ENCODE measurements around the gene PRKACA.

The PRKACA gene

GRCh38 chr19:14066134-14066533, 51.4 kb downstream of the PRKACA start:
- Histone ChIP-seq H3K79me2 (ENCODE audit: low read length) (no peaks in the 10 kb centered on the region), H3K36me3 (replicated peaks; ENCODE audit: insufficient read depth, low read length) (no peaks in the 10 kb centered on the region), H3K27me3 (replicated peaks; ENCODE audit: insufficient read depth, low read length) (peaks cover 31% of the 10 kb centered on the region), H2AFZ (ENCODE audit: low read length) (no peak overlapping the region), H3K9me2 (replicated peaks; ENCODE audit: insufficient read depth, low read length) (no peaks in the 10 kb centered on the region), H3F3A (ENCODE audit: insufficient read depth, low read length) (no peaks in the 10 kb centered on the region), H3K9me3 (replicated peaks; ENCODE audit: insufficient read depth, low read length) (no peaks in the 10 kb centered on the region), H3K4me1 (ENCODE audit: low read length) (no peaks in the 10 kb centered on the region), H3K4me2 (ENCODE audit: low read depth, low read length) (no peak overlapping the region), H3K9ac (ENCODE audit: low read length) (no peak overlapping the region), H4K20me1 (ENCODE audit: insufficient read depth, low read length) (no peaks in the 10 kb centered on the region), H3K4me3 (ENCODE audit: low read length) (no peak overlapping the region), H3K27ac (ENCODE audit: low read length) (no peak overlapping the region)
- DNase-seq: no peak
- TF ChIP-seq EZH2phosphoT487 (IDR thresholded peaks at IDR 0.05; ENCODE audit: low read length) (no peak), EZH2 (optimal IDR thresholded peaks at IDR 0.05; ENCODE audit: low read depth, low read length) (no peak)
- TF ChIP-seq, protein P1, sequence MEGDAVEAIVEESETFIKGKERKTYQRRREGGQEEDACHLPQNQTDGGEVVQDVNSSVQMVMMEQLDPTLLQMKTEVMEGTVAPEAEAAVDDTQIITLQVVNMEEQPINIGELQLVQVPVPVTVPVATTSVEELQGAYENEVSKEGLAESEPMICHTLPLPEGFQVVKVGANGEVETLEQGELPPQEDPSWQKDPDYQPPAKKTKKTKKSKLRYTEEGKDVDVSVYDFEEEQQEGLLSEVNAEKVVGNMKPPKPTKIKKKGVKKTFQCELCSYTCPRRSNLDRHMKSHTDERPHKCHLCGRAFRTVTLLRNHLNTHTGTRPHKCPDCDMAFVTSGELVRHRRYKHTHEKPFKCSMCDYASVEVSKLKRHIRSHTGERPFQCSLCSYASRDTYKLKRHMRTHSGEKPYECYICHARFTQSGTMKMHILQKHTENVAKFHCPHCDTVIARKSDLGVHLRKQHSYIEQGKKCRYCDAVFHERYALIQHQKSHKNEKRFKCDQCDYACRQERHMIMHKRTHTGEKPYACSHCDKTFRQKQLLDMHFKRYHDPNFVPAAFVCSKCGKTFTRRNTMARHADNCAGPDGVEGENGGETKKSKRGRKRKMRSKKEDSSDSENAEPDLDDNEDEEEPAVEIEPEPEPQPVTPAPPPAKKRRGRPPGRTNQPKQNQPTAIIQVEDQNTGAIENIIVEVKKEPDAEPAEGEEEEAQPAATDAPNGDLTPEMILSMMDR (IDR thresholded peaks at IDR 0.05; ENCODE audit: low read length): no peak

- Histone ChIP-seq H3K27ac (ENCODE audit: low read length) (no peak overlapping the region), H3K27me3 (replicated peaks; ENCODE audit: insufficient read depth, low read length) (peaks cover 58% of the 10 kb centered on the region), H3K4me1 (ENCODE audit: low read length) (no peaks in the 10 kb centered on the region; the same call in 1 of the 2 replicates), H2AFZ (ENCODE audit: low read length) (no peak overlapping the region), H3K9me2 (replicated peaks; ENCODE audit: insufficient read depth, low read length) (no peaks in the 10 kb centered on the region), H3K9ac (ENCODE audit: low read length) (no peak overlapping the region), H3K4me2 (ENCODE audit: low read depth, low read length) (no peak overlapping the region), H3F3A (ENCODE audit: insufficient read depth, low read length) (no peaks in the 10 kb centered on the region), H4K20me1 (ENCODE audit: insufficient read depth, low read length) (no peaks in the 10 kb centered on the region), H3K9me3 (replicated peaks; ENCODE audit: insufficient read depth, low read length) (no peaks in the 10 kb centered on the region), H3K4me3 (ENCODE audit: low read length) (no peak overlapping the region), H3K36me3 (replicated peaks; ENCODE audit: insufficient read depth, low read length) (no peaks in the 10 kb centered on the region), H3K79me2 (ENCODE audit: low read length) (no peaks in the 10 kb centered on the region)
- TF ChIP-seq EZH2 (optimal IDR thresholded peaks at IDR 0.05; ENCODE audit: low read depth, low read length) (no peak), EZH2phosphoT487 (IDR thresholded peaks at IDR 0.05; ENCODE audit: low read length) (no peak)
- TF ChIP-seq, protein P1 (IDR thresholded peaks at IDR 0.05; ENCODE audit: low read length): no peak
- no peak for DNase-seq
Observed at GRCh38 chr19:14063105-14063504, 54.5 kb downstream of the PRKACA start.

GRCh38 chr19:14062558-14062855, 55.1 kb downstream of the PRKACA start:
- TF ChIP-seq EZH2 (optimal IDR thresholded peaks at IDR 0.05; ENCODE audit: low read depth, low read length) (no peak), EZH2phosphoT487 (IDR thresholded peaks at IDR 0.05; ENCODE audit: low read length) (no peak)
- TF ChIP-seq, protein P1 (IDR thresholded peaks at IDR 0.05; ENCODE audit: low read length): no peak

More at GRCh38 chr19:14062558-14062855, 55.1 kb downstream of the PRKACA start:
- H3K4me1 ChIP-seq (ENCODE audit: low read length): no peaks in the 10 kb centered on the region; the same call in 1 of the 2 replicates
- peaks cover 63% of the 10 kb centered on the region for H3K27me3 ChIP-seq (replicated peaks; ENCODE audit: insufficient read depth, low read length)
- no peaks in the 10 kb centered on the region for H3K9me2 ChIP-seq (replicated peaks; ENCODE audit: insufficient read depth, low read length)
- no peak for DNase-seq
- no peak overlapping the region for H2AFZ ChIP-seq (ENCODE audit: low read length)
- H3K9me3 ChIP-seq (replicated peaks; ENCODE audit: insufficient read depth, low read length): no peaks in the 10 kb centered on the region
- H3F3A ChIP-seq (ENCODE audit: insufficient read depth, low read length): no peaks in the 10 kb centered on the region
- H4K20me1 ChIP-seq (ENCODE audit: insufficient read depth, low read length): no peaks in the 10 kb centered on the region
- H3K9ac ChIP-seq (ENCODE audit: low read length): no peak overlapping the region
- no peak overlapping the region for H3K4me2 ChIP-seq (ENCODE audit: low read depth, low read length)
- no peak overlapping the region for H3K27ac ChIP-seq (ENCODE audit: low read length)
- H3K79me2 ChIP-seq (ENCODE audit: low read length): no peaks in the 10 kb centered on the region
- H3K36me3 ChIP-seq (replicated peaks; ENCODE audit: insufficient read depth, low read length): no peaks in the 10 kb centered on the region
- no peak overlapping the region for H3K4me3 ChIP-seq (ENCODE audit: low read length)
